ENCODE data around the gene ARSB. TPM values are rescaled to one million over a fixed set of nuclear protein-coding genes. Genes with fewer than 3 reads are reported as not detected.
A peak's percentile ranks its signal among the peaks of the same experiment; 100 is the strongest.

ARSB gene
- total RNA-seq, 1 experiment from 2014 or later = 5.2 TPM

DNA sequence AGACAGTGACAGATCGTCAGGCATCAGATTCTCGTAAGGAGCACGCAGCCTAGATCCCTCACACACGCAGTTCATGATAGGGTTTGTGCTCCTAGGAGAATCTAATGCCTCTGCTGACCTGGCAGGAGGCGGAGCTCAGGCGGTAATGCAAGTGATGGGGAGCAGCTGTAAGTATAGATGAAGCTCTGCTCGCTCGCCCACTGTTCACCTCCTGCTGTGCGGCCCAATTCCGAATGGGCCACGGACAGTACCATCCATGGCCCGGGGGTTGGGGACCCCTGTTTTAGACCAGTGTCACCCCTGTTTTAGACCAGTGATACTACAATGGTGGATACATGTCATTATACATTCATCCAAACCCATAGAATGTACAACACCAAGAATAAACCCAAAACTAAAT is 4.0 kb upstream of the ARSB start:
- POLR2A ChIA-PET = no interaction called here
- TF ChIP-seq, protein P1, sequence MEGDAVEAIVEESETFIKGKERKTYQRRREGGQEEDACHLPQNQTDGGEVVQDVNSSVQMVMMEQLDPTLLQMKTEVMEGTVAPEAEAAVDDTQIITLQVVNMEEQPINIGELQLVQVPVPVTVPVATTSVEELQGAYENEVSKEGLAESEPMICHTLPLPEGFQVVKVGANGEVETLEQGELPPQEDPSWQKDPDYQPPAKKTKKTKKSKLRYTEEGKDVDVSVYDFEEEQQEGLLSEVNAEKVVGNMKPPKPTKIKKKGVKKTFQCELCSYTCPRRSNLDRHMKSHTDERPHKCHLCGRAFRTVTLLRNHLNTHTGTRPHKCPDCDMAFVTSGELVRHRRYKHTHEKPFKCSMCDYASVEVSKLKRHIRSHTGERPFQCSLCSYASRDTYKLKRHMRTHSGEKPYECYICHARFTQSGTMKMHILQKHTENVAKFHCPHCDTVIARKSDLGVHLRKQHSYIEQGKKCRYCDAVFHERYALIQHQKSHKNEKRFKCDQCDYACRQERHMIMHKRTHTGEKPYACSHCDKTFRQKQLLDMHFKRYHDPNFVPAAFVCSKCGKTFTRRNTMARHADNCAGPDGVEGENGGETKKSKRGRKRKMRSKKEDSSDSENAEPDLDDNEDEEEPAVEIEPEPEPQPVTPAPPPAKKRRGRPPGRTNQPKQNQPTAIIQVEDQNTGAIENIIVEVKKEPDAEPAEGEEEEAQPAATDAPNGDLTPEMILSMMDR (IDR thresholded peaks at IDR 0.05; ENCODE audit: unreplicated experiment) = no peak
- H3K36me3 Mint-ChIP-seq (ENCODE audit: insufficient read depth, unreplicated experiment) = no peaks in the 10 kb centered on the region
- intact Hi-C loops (cut with micrococcal nuclease) = no loop called here
- H3K4me3 Mint-ChIP-seq (ENCODE audit: unreplicated experiment) = no peak overlapping the region
- no peak for DNase-seq (ENCODE audit: unreplicated experiment)
- CTCF ChIA-PET = interaction anchor here (0.9 kb wide), 1 partner anchor 36 kb away, joined by 3 read pairs; no protein-coding TSS in a partner anchor
- H3K4me1 Mint-ChIP-seq (ENCODE audit: insufficient read depth, unreplicated experiment) = no peaks in the 10 kb centered on the region
- BruUV-seq (replicated peaks) = no TSS peak
- no peak overlapping the region for H3K27ac Mint-ChIP-seq (ENCODE audit: low read depth, unreplicated experiment)
- H3K9me3 Mint-ChIP-seq (ENCODE audit: unreplicated experiment) = no peaks in the 10 kb centered on the region
- H3K27me3 Mint-ChIP-seq (ENCODE audit: insufficient read depth, unreplicated experiment) = no peaks in the 10 kb centered on the region

DNA sequence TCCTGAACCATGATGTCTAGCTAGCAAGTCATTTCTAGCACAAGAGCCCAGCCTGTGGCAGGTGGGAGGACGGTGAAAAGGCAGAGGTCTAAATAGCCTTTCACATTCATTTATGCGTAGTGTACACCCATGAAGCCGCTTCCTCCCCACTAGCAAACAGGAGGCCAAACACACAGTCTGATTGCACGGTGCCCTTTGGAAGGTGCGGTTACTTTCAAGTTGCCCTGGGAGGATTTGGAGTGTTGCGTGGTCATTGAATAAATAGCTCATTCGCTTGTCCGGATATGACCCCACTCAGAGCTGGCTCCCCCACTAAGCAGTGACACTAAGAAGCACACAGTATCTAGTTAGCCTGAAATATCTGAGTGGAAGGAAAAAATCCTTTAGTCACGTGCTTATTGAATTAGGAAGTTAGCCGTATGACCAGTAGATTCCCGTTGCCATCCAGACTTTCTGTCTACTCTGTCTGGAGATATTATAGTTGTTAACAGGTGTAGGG is 664 bp upstream of the ARSB start:
- POLR2A ChIA-PET = interaction anchor here (0.7 to 3.8 kb wide), 19 partner anchors 9 to 1076 kb away, joined by 3 to 17 read pairs (median 4); partner anchors contain the start of gene HOMER1
- no peak for DNase-seq (ENCODE audit: unreplicated experiment)
- peaks cover 7% of the 10 kb centered on the region for H3K4me1 Mint-ChIP-seq (ENCODE audit: insufficient read depth, unreplicated experiment)
- no peaks in the 10 kb centered on the region for H3K27me3 Mint-ChIP-seq (ENCODE audit: insufficient read depth, unreplicated experiment)
- intact Hi-C loops (cut with micrococcal nuclease) = loop anchor here (2.0 kb wide), 1 partner anchor 147 kb away; no protein-coding TSS in a partner anchor
- peak overlapping the region; percentile 83 for H3K4me3 Mint-ChIP-seq (ENCODE audit: unreplicated experiment)
- TF ChIP-seq, protein P1 (IDR thresholded peaks at IDR 0.05; ENCODE audit: unreplicated experiment) = no peak
- no peaks in the 10 kb centered on the region for H3K9me3 Mint-ChIP-seq (ENCODE audit: unreplicated experiment)
- H3K27ac Mint-ChIP-seq (ENCODE audit: low read depth, unreplicated experiment) = peak overlapping the region; percentile 19
- CTCF ChIA-PET = interaction anchor here (0.7 to 2.4 kb wide), 8 partner anchors 26 to 448 kb away, joined by 3 to 8 read pairs (median 4); no protein-coding TSS in a partner anchor
- no peaks in the 10 kb centered on the region for H3K36me3 Mint-ChIP-seq (ENCODE audit: insufficient read depth, unreplicated experiment)
- BruUV-seq (replicated peaks) = TSS peak; percentile 67

DNA sequence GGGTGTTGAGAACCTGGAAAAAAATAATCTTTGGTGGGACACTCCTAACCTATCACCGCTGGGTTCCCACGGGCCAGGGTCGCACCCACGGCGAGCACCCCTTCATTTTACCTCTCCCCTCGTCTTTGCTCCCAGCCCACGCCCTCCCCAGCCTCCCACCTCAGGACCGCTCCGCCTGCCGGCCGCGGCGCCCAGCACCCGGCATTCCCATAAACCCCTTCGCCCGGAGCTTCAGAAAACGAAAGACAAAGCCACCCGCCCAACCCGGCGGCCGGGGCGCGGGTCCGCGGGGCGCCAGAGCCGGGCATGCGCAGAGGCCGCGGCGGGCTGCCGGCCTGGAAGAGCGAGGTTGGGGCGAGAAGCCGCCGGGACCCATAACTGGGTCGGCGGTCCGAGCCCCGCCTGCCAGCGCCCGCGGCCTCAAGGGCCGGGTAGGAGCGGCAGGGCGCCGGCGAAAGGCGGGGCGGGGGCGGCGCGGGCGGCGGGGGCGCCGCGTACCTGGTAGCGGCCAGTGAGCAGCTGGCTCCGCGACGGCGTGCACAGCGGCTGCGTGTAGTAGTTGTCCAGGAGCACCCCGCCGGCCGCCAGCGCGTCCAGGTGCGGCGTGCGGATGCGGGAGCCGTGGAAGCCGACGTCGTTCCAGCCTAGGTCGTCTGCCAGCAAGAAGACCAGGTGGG is 533 bp downstream of the ARSB start:
- BruUV-seq (replicated peaks) = no TSS peak
- DNase-seq (ENCODE audit: unreplicated experiment) = peak; percentile 85
- Mint-ChIP-seq H3K9me3 (ENCODE audit: unreplicated experiment) (no peaks in the 10 kb centered on the region), H3K27me3 (ENCODE audit: insufficient read depth, unreplicated experiment) (no peaks in the 10 kb centered on the region), H3K4me1 (ENCODE audit: insufficient read depth, unreplicated experiment) (peaks cover 7% of the 10 kb centered on the region), H3K36me3 (ENCODE audit: insufficient read depth, unreplicated experiment) (no peaks in the 10 kb centered on the region), H3K4me3 (ENCODE audit: unreplicated experiment) (peak overlapping the region; percentile 83), H3K27ac (ENCODE audit: low read depth, unreplicated experiment) (peak overlapping the region; percentile 42)
- TF ChIP-seq, protein P1 (IDR thresholded peaks at IDR 0.05; ENCODE audit: unreplicated experiment) = peak; percentile 25
- CTCF ChIA-PET = interaction anchor here (0.6 to 3.3 kb wide), 12 partner anchors 10 to 693 kb away, joined by 3 to 25 read pairs (median 4); partner anchors contain the start of gene LHFPL2
- POLR2A ChIA-PET = interaction anchor here (0.6 to 3.8 kb wide), 30 partner anchors 8 to 690 kb away, joined by 3 to 17 read pairs (median 4); partner anchors contain the start of genes AP3B1, HOMER1 and SCAMP1
- intact Hi-C loops (cut with micrococcal nuclease) = loop anchor here (2.0 kb wide), 1 partner anchor 148 kb away; no protein-coding TSS in a partner anchor
